ENCODE results near the gene MEGF11.

The MEGF11 gene

GRCh38 chr15:66014635-66015182, 238.8 kb downstream of the MEGF11 start:
- TF ChIP-seq GLIS3 (CRISPR knock-in tag; IDR thresholded peaks at IDR 0.05), result no peak
- no peak for TF ChIP-seq CREB5 (CRISPR knock-in tag; IDR thresholded peaks at IDR 0.05; ENCODE audit: low read depth)
- no peak for TF ChIP-seq BACH2 (CRISPR knock-in tag; IDR thresholded peaks at IDR 0.05; ENCODE audit: borderline replicate concordance)
- no peak for TF ChIP-seq POU6F1 (CRISPR knock-in tag; IDR thresholded peaks at IDR 0.05; ENCODE audit: borderline replicate concordance, low read depth)
- TF ChIP-seq ZNF565 (CRISPR knock-in tag; conservative IDR thresholded peaks at IDR 0.05; ENCODE audit: low read depth), result no peak
- TF ChIP-seq ESRRG (CRISPR knock-in tag; IDR thresholded peaks at IDR 0.05), result no peak
- ATAC-seq, result no peak

GRCh38 chr15:66014022-66014421, 239.5 kb downstream of the MEGF11 start:
- TF ChIP-seq CREB5 (CRISPR knock-in tag; IDR thresholded peaks at IDR 0.05; ENCODE audit: low read depth) (no peak), SNAI2 (CRISPR knock-in tag; IDR thresholded peaks at IDR 0.05) (no peak), TOX (CRISPR knock-in tag; IDR thresholded peaks at IDR 0.05; ENCODE audit: borderline replicate concordance) (no peak)
- no peak for ATAC-seq

GRCh38 chr15:66008940-66009562, 244.5 kb downstream of the MEGF11 start:
- no peak for TF ChIP-seq ARNTL (CRISPR knock-in tag; IDR thresholded peaks at IDR 0.05; ENCODE audit: borderline replicate concordance, low read depth)
- TF ChIP-seq CSDC2 (CRISPR knock-in tag; IDR thresholded peaks at IDR 0.05), result no peak
- TF ChIP-seq TSHZ2 (CRISPR knock-in tag; IDR thresholded peaks at IDR 0.05), result no peak
- no peak for TF ChIP-seq ZFP3 (CRISPR knock-in tag; IDR thresholded peaks at IDR 0.05)
- no peak for TF ChIP-seq ZNF565 (CRISPR knock-in tag; conservative IDR thresholded peaks at IDR 0.05; ENCODE audit: low read depth)
- no peak for TF ChIP-seq TCF4 (CRISPR knock-in tag; IDR thresholded peaks at IDR 0.05; ENCODE audit: borderline replicate concordance)
- TF ChIP-seq ZNF70 (CRISPR knock-in tag; IDR thresholded peaks at IDR 0.05), result no peak
- TF ChIP-seq ZC3H10 (CRISPR knock-in tag; IDR thresholded peaks at IDR 0.05), result no peak
- no peak for TF ChIP-seq ESRRG (CRISPR knock-in tag; IDR thresholded peaks at IDR 0.05)
- no peak for TF ChIP-seq CSRNP3 (CRISPR knock-in tag; IDR thresholded peaks at IDR 0.05)
- no peak for TF ChIP-seq ISL1 (CRISPR knock-in tag; IDR thresholded peaks at IDR 0.05)
- TF ChIP-seq POU6F1 (CRISPR knock-in tag; IDR thresholded peaks at IDR 0.05; ENCODE audit: borderline replicate concordance, low read depth), result no peak
- no peak for TF ChIP-seq RARB (CRISPR knock-in tag; IDR thresholded peaks at IDR 0.05)
- no peak for TF ChIP-seq OSR1 (CRISPR knock-in tag; IDR thresholded peaks at IDR 0.05)
- no peak for TF ChIP-seq CREB5 (CRISPR knock-in tag; IDR thresholded peaks at IDR 0.05; ENCODE audit: low read depth)
- ATAC-seq, result no peak
